ENCODE data around the gene RPS27L. TPM values are rescaled to one million over a fixed set of nuclear protein-coding genes. Genes with fewer than 3 reads are reported as not detected.

RPS27L gene
- total and polyA plus RNA-seq, 2 donors (not counting 1 experiment from before 2014, with no cell fraction given), result 21.6 to 50.9 TPM

DNA sequence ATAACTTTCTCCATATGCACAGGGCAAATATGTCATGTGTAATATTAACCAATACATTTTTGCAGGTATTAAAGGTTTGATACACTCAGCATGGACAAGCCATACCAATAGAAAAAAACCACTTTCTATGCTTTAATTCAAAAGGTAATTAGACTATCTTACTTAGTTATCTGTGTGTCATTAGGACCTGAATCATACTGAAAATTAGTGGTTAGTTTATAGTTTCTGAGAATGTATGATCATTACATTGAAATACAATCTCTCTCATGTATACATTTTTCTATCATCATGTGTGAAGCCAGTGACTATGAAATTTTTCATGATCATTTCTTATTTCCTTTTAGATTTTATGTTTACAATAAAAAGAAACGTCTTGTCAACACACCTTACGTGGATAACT is 16.3 kb downstream of the RPS27L start:
- no CpG with 5 or more reads among the region's 2 CpGs for WGBS (ENCODE audit: insufficient coverage)
- Mint-ChIP-seq H3K4me1 (peaks cover 2% of the 10 kb centered on the region), H3K9me3 (ENCODE audit: insufficient read depth) (no peaks in the 10 kb centered on the region), H3K27me3 (no peaks in the 10 kb centered on the region), H3K27ac (no peak overlapping the region), H3K4me3 (no peak overlapping the region)
- Histone ChIP-seq H3K9ac (ENCODE audit: low read length) (no peak overlapping the region), H4K20me1 (ENCODE audit: control insufficient read depth, insufficient read depth, low read length, poor library complexity, severe bottlenecking) (no peaks in the 10 kb centered on the region), H2AFZ (ENCODE audit: insufficient read depth, low read depth, low read length, poor library complexity, severe bottlenecking) (no peak overlapping the region), H3K4me3 (ENCODE audit: control extremely low read depth in 1 of 5, extremely low read depth in 1 of 5, insufficient read depth in 1 of 5, low read depth in 2 of 5, low read length in 4 of 5) (no peak overlapping the region), H3K79me2 (ENCODE audit: control insufficient read depth, insufficient read depth, low read length) (peaks cover 4% of the 10 kb centered on the region), H3K4me1 (ENCODE audit: control insufficient read depth in 2 of 2, insufficient read depth in 2 of 2, low read length in 2 of 2) (no peaks in the 10 kb centered on the region), H3K27me3 (replicated peaks in 1 of 4; ENCODE audit: control extremely low read depth in 1 of 4, control insufficient read depth in 3 of 4, insufficient read depth in 4 of 4, low read length in 3 of 4) (no peaks in the 10 kb centered on the region), H3K36me3 (replicated peaks in 1 of 2; ENCODE audit: control extremely low read depth in 1 of 2, control insufficient read depth in 1 of 2, extremely low read depth in 1 of 2, insufficient read depth in 2 of 2, low read length in 1 of 2) (peaks cover 0 to 7% of the 10 kb centered on the region in 2 experiments), H3K4me2 (replicated peaks; ENCODE audit: low read depth, low read length, poor library complexity, severe bottlenecking) (no peak overlapping the region), H3K9me3 (ENCODE audit: control extremely low read depth in 1 of 3, control insufficient read depth in 2 of 3, insufficient read depth in 1 of 3, low read length in 2 of 3) (no peaks in the 10 kb centered on the region), H3K27ac (ENCODE audit: low read length in 2 of 2) (no peak overlapping the region)
- DNase-seq (no peak), ATAC-seq (ENCODE audit: low read depth) (no peak)
- ChIA-PET POLR2A (no interaction called here), CTCF (no interaction called here)
- TF ChIP-seq, protein P1, sequence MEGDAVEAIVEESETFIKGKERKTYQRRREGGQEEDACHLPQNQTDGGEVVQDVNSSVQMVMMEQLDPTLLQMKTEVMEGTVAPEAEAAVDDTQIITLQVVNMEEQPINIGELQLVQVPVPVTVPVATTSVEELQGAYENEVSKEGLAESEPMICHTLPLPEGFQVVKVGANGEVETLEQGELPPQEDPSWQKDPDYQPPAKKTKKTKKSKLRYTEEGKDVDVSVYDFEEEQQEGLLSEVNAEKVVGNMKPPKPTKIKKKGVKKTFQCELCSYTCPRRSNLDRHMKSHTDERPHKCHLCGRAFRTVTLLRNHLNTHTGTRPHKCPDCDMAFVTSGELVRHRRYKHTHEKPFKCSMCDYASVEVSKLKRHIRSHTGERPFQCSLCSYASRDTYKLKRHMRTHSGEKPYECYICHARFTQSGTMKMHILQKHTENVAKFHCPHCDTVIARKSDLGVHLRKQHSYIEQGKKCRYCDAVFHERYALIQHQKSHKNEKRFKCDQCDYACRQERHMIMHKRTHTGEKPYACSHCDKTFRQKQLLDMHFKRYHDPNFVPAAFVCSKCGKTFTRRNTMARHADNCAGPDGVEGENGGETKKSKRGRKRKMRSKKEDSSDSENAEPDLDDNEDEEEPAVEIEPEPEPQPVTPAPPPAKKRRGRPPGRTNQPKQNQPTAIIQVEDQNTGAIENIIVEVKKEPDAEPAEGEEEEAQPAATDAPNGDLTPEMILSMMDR (IDR thresholded peaks at IDR 0.05), result no peak
- TF ChIP-seq EZH2 (IDR thresholded peaks at IDR 0.05; ENCODE audit: borderline replicate concordance, insufficient read depth, low read depth, low read length, poor library complexity, severe bottlenecking), result no peak
- intact Hi-C loops (cut with micrococcal nuclease), result no loop called here

DNA sequence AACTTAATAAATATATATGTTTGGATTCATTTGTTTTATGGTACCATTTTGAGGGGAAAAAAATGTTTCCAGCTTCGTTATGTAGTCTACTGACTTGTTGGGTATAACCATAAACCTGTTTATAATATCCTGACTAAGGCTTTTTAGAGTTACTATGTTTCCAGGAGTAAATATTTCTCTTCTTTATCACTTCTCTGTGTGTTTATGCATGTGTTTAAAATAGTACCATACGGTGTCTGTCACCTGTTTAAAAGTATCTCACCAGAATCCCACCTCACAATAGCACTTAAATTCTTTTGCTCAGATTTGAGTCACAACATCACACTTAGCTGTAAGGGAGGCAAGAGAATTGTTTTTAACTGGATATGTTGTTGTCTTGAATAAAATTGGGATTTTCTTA is 20.5 kb downstream of the RPS27L start:
- TF ChIP-seq, protein P1 (IDR thresholded peaks at IDR 0.05), result no peak
- Histone ChIP-seq H3K27me3 (replicated peaks in 1 of 4; ENCODE audit: control extremely low read depth in 1 of 4, control insufficient read depth in 3 of 4, insufficient read depth in 4 of 4, low read length in 3 of 4) (no peaks in the 10 kb centered on the region), H3K4me3 (ENCODE audit: control extremely low read depth in 1 of 5, extremely low read depth in 1 of 5, insufficient read depth in 1 of 5, low read depth in 2 of 5, low read length in 4 of 5) (no peak overlapping the region), H3K4me1 (ENCODE audit: control insufficient read depth in 2 of 2, insufficient read depth in 2 of 2, low read length in 2 of 2) (no peaks in the 10 kb centered on the region), H3K9ac (ENCODE audit: low read length) (no peak overlapping the region), H3K36me3 (replicated peaks in 1 of 2; ENCODE audit: control extremely low read depth in 1 of 2, control insufficient read depth in 1 of 2, extremely low read depth in 1 of 2, insufficient read depth in 2 of 2, low read length in 1 of 2) (peaks cover 0 to 8% of the 10 kb centered on the region in 2 experiments), H3K9me3 (ENCODE audit: control extremely low read depth in 1 of 3, control insufficient read depth in 2 of 3, insufficient read depth in 1 of 3, low read length in 2 of 3) (no peaks in the 10 kb centered on the region), H3K4me2 (replicated peaks; ENCODE audit: low read depth, low read length, poor library complexity, severe bottlenecking) (no peak overlapping the region), H2AFZ (ENCODE audit: insufficient read depth, low read depth, low read length, poor library complexity, severe bottlenecking) (no peak overlapping the region), H3K79me2 (ENCODE audit: control insufficient read depth, insufficient read depth, low read length) (no peaks in the 10 kb centered on the region), H4K20me1 (ENCODE audit: control insufficient read depth, insufficient read depth, low read length, poor library complexity, severe bottlenecking) (peaks cover 4% of the 10 kb centered on the region), H3K27ac (ENCODE audit: low read length in 2 of 2) (no peak overlapping the region)
- no peak for ATAC-seq (ENCODE audit: low read depth)
- H3K9me3 Mint-ChIP-seq (ENCODE audit: insufficient read depth), result no peaks in the 10 kb centered on the region
- H3K27ac Mint-ChIP-seq, result no peak overlapping the region
- CTCF ChIA-PET, result no interaction called here
- peaks cover 6% of the 10 kb centered on the region for H3K4me1 Mint-ChIP-seq
- intact Hi-C loops (cut with micrococcal nuclease), result no loop called here
- no peak overlapping the region for H3K4me3 Mint-ChIP-seq
- WGBS (ENCODE audit: insufficient coverage), result no CpG with 5 or more reads among the region's 2 CpGs
- no peaks in the 10 kb centered on the region for H3K27me3 Mint-ChIP-seq
- DNase-seq, result no peak
- POLR2A ChIA-PET, result interaction anchor here (0.6 kb wide), 1 partner anchor 144 kb away, joined by 3 read pairs; no protein-coding TSS in a partner anchor
